ENCODE results near the gene OR6S1.
"Not testable (repeated sequence)": the region's sequence is repeated elsewhere in the genome, so short reads cannot be mapped to it uniquely, and the experiment has no call there.

OR6S1 gene

GRCh38 chr14:20668969-20669368 is 27.5 kb upstream of the OR6S1 start:
- no peak for DNase-seq

DNA sequence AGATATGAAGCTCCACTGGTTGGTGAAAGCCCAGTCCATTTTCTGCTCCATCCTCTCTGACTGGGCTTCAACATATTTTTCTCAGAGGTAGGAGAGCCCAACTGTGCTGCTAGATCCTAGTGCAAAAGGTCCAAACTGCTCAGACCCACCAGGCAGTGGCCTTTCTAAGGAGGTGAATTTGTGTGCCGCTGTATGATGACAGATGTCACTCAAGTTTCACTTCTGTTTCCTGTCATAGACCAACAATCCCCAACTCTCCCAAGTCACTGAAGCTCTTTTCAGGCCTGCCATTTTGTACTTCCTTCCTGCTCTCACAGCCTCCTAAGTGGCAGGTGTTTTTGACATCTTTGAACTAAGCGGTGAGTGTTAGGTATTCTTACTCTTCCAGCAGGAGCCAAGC is 26.5 kb upstream of the OR6S1 start:
- DNase-seq = no peak

GRCh38 chr14:20666400-20666961 is 25.0 kb upstream of the OR6S1 start:
- not testable (repeated sequence) for DNase-seq

DNA sequence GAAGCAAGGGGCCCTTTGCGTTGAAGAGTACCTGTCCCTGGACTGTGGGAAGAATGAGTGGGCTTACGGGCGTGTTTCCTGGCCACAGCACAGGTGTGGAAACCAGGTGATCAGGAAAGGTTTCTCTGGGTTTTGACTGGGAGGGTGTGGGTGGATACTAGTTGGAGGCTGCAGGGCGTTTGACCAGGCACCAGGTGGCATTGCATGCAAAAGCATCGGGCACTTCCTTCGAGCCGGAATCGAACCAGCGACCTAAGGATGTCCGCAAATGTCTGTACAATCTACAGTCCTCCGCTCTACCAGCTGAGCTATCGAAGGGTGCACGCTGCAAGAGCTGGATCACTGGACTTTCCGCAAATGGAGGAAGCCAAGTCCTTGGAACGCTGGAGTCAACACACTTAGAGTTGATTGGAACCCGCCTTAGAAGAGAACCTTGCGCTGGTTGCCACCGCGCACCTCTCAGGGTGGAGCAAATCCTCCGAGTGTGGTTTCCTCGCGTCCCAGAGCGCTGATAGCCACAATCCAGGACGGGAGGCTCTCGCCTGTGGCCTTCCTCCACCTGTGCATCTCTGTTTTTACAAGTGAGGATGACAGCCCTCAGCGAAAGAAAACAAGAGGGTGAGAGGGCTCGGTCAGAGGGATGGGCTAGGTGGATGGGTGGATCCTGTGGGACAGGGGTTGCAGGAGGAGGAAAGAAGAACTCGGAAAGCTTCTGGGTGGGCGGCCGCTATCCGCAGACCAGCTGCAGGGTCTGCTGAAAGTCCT is 21.7 kb upstream of the OR6S1 start:
- peak; percentile 32 for DNase-seq

DNA sequence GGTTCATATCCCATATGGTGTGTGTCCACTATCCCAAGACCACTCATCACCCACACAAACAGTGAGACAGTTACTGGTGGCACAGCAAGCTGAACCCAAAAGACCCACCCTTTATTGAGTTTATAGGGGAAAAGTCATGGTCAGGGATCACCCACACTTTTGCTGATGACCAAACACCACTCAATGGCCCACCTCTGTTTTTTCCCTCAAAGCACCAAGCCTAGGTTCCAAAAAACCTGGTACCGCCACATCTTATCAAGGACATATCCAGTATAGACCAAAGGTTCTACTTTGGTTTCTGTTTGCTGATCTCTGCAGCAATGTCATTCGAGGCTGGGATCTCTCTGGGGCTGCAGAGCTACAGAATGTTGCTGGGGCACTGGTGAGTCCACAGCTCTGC is 19.7 kb upstream of the OR6S1 start:
- no peak for DNase-seq

DNA sequence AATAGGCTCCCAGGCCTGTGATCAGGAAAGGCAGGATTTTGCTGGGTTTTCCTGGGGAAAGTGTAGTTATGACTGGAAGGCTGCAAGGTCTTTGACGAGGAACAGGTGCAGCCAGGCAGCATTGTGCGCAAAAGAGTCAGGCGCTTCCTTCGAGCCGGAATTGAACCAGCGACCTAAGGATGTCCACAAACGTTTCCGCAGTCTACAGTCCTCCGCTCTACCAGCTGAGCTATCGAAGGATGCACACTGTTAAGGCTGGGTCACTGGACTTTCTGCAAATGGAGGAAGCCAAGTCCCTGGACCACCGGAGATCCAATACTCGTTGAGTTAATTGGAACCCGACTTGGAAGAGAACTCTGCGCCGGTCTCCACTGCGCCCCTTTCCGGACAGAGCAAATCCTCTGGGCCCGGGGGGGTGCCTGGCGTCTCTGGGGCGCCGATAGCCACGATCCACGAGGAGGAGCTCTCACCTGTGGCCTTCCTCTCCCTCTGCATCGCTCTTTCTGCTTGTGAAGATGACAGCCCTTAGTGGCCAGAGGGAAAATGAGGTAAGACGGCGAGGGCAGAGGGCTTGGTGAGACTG is 18.4 kb upstream of the OR6S1 start:
- no peak for DNase-seq

- DNase-seq = no peak
Measured at GRCh38 chr14:20659336-20659735, 17.8 kb upstream of the OR6S1 start.

DNA sequence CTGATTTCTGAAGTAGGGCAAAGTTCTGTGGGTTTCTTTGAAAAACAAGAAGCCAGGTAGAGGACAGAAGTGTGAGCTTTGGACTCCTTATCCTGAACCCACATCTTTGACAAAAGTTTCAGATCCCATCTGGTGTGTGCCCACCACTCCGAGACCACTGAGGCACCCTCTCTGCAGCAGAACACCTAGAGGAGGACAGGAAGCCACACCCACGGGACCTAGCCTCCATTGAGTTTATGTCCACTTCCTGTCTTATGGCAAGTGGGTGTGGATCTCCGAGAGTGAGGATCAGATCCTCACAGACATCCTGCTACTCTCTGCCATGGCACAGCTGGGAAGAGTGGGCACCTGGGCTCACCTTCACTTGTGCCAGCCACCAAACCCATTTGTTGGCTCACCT is 16.8 kb upstream of the OR6S1 start:
- DNase-seq = no peak

GRCh38 chr14:20657216-20658211 is 16.0 kb upstream of the OR6S1 start:
- no peak for DNase-seq

DNA sequence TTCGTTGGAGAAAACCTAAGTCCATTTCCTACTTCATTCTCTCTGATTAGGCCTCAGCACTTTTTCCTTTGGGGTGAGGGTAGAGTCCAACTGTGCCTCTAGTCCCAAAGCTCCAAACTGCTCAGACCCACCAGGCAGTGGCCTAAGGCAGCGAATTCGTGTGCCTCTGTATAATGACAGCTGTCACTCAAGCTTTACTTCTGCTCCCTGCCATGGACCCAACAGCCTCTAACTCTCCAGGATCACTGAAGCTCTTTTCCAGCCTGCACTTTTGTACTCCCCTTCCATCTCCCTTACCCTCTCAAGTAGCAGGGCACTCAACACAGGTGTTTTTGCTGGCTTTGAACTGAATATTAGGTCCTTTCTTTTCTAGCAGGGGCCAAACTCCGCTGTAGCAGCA is 14.8 kb upstream of the OR6S1 start:
- no peak for DNase-seq

- no peak for DNase-seq
Measured at GRCh38 chr14:20655851-20656250, 14.4 kb upstream of the OR6S1 start.

- peak; percentile 22 for DNase-seq
Measured at GRCh38 chr14:20652996-20653975, 11.8 kb upstream of the OR6S1 start.

GRCh38 chr14:20645481-20645880 is 4.0 kb upstream of the OR6S1 start:
- DNase-seq = no peak

DNA sequence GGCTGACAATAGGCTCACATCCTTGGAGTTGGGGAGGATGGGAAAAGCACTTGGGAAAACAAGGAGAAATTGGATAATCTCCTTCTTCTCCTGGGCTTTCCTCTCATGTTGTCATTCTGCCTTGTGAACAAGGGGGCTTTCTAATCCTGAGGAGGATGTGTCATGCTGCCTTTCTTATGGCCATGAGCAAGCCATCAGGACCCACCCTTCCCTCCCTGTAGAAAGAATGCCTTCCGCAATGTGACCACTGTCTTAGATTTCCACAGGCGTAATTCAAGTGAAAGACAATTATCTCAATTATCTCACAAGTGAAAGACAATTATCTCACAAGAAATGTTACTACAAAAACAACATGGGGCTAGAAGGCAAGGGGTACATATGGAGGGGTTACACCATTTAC is 3.0 kb upstream of the OR6S1 start:
- DNase-seq = no peak

- DNase-seq = not testable (repeated sequence)
Measured at GRCh38 chr14:20642755-20643154, 1.3 kb upstream of the OR6S1 start.

GRCh38 chr14:20642182-20642581 is 691 bp upstream of the OR6S1 start:
- DNase-seq = no peak

DNA sequence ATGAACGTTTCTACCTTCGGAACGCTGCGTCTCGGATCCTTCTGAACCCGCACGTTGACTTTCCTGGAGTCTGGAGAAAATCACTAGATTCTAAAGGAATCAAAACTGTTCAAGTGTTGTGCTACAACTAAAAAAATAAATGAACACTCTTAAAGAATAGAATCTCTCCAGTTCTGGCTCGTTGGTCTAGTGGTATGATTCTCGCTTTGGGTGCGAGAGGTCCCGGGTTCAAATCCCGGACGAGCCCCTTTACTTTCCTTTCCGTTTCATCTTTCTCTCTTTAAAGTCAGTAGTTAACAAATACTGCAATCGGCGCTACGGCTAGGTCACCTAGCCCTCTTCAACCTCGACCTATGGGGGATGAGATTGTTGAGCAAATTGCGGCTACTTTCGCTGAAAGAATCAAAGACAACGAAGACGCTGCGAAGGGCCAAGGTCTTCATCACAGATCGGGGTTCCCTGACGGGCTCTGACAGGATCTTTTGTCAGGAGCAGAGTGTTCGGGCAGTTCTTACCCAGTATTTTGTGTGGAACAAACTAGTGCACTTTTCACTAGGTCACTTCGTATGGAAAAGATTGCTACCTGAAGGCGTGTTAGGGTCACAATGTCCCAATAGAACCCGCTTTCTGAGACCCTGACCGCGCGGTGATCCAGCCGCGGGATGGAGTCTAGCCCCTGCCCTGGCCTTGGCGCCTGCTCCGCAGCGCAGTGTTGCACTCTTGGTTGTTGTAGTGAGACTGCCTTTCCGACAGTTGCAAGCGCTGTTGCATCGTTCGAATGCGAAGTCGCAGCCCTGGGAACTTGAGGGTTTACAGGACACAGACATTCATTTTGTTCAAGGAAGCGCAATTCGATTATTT is 8.4 kb downstream of the OR6S1 start:
- DNase-seq = peak; percentile 55

DNA sequence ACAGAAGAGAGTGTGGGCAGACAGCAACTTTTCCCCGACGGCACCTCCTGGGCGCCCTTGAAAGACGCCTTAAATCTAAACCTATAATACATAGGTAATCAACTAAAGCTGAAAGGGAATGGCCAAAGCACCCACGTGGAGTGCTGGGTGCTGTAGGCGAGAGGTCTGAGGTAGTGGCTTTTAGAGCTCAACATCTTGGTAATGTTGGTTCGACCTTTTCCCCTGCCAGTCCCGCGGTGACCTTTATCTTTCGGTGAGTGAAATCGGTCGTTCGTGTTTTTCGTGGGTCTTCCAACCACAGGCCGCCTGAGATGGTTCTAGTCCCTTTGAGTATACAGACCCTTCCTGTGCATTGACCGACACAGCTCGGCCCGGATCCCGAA is 9.1 kb downstream of the OR6S1 start:
- no peak for DNase-seq

DNA sequence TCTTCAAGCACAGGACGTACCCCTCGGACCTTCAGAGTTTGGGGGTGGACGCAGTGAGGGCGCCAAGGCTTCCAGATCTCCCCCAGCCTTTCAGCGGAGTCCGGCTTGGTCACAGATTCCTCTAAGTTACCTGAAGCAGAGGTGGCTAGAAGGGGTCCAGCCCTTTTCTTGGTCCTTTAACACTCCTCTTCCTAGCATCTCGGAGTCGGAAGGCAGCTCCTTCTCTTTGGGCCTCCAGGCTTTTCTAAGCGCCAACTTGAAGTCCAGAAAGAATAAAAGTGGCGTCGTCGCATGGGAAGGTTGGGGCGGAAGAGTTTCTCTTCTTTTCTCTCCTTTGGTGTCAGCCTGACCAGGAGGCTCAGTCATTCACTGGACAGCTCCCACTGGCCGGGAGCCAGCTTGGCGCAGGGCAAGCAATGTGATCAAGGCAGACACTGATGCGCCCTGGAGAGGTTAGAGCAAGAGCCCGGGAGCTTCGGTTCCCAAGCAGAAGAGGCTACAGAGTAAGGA is 9.6 kb downstream of the OR6S1 start:
- DNase-seq = peak; percentile 65

DNA sequence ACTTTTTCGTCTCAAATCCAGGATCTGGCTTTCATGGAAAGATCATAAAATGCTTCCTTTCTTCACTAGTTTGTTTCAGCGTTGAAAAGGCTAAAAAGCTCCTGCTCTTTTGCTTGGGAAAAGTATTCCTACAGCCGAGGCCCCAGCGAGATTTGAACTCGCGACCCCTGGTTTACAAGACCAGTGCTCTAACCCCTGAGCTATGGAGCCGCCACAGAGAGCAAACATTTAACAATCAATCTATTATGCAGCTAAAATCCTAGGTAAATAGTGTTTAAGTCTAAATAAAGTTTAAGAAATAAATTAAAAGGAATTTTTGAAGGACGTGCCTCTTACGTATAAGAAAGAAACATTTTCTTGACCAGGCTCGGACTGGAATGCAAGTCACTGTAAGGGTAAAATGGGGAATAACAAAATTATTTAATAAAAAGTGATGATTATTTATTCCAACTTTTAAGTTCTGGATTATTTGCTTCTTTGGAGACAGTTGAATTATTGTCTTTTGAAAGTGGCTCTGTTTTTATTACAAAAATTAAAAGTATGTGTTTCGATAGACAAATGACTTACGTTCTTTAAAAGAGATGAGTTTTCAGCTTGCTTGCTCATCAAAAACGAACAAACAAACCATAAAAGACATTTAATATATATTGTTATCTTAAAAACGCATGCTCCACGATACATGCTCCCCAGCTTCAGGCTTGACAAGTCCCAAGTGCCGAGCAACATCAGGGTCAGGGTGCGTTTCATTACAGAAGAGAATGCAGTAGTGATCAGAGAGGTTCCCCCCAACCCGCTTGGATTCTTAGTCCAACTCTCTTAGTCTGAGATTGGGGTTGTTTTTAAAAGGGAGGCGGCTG is 10.2 kb downstream of the OR6S1 start:
- DNase-seq = peak; percentile 53
